CD4-positive, alpha-beta T cell treated with Interleukin-2 at 100 ng/mL for 4 hours (primary cell): ENCODE data around the gene SSB.
"Not testable (repeated sequence)": the region's sequence is repeated elsewhere in the genome, so short reads cannot be mapped to it uniquely, and the experiment has no call there.

ENCODE experiments used
- DNase-seq: peaks from one replicate; pipeline ENCODE4 v3.0.0-alpha.2; 2020; ENCODE audit warnings: low spot score

Gene SSB

DNA sequence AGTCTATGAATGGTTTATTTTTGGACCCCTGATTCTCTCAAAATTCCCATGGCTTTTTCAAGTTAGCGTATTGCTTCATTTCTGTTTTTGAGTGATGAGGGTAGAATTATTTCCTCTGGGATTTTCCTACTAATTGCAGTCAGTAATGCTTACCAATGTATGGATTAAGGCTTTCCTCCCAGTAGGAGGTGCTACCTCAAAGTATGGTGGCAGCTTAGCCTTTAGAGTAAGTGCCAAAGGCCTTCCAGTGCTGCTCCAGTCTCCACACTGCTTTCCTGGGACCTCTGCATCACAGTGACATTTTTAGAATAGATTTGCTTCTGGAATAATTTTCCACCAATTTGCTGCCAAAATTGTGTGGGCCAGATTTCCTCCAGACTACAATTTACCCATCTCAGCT lies 16.2 kb upstream of the SSB start:
- no peak for DNase-seq

DNA sequence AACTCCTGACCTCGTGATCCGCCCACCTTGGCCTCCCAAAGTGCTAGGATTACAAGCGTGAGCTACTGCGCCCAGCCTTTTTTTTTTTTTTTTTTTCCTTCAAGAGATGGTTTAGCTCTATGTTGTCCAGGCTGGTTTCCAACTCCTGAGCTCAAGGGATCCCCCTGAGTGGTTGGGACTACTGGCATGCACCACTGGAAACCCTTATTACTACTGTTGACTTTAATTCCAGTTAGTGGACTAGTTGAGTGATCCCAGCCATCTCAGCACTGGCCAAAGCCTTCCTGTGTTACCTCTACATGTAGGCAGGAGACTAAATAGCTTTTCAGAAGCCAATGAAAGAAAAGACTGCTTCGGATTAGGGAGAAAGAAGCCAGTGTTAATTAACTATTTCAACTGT lies 8.1 kb upstream of the SSB start:
- DNase-seq, result no peak

DNA sequence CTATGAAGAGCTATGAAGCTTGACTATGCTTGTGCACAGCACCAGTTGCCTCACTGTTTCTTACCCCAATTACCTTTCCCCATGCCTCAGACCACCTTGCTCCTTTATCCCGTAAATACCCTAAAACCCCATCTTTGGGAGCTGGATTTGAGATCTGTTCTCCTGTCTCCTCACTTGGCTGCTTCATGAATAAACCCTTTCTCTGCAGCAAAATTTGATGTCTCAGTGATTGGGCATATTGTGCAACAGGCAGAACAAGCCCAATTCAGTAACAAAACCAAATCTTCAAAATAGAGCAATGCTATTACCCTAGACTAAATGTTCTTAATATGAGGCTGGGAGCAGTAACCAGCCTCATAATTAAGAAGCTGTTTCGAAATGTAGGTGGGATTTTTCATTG lies 3.5 kb upstream of the SSB start:
- DNase-seq, result no peak

DNA sequence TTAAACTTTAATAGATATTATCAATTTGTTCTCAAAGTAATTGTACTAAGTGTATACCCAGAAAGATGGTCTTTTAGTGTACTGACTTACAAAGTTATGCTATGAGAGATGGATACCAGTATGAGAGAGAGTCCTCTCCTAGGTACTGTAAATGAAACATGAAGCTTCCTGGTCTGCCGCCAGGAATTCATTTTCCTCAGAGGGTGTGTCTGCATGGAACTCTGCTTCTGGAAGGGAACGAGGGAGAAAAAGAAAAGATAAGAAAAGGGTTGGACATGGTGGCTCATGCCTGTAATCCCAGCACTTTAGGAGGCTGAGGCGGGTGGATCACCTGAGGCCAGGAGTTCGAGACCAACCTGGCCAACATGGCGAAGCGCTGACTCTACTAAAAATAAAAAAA lies 2.2 kb upstream of the SSB start:
- DNase-seq, result no peak

DNA sequence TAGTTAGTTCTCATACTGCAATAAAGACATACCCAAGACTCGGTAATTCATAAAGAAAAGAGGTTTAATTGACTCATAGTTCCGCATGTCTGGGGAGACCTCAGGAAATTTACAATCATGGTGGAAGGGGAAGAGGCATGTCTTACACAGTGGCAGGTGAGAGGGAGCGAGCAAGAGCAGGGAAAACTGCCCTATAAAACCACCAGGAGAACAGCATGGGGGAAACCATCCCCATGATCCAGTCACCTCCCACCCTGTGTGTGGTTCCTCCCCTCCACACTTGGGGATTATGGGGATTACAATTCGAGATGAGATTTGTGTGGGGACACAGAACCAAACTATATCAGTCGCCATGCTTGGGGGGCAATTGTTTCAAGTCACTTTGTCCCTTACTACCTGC lies 1.1 kb upstream of the SSB start:
- no peak for DNase-seq

DNA sequence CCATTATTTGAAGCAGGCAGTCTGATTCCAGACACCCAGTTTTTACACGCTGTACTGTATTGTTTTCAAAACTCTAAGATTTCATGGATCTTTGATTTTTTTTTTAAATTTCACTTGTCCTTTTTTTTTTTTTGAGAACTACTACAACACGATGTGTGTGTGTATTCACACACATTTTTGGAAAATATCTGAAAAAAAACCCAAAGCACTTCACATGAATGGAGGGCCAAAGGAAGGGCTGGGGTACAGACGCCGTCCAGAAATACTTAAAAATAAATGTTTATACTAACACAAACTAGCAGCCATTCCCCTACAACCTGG lies 314 bp upstream of the SSB start:
- no peak for DNase-seq

DNA sequence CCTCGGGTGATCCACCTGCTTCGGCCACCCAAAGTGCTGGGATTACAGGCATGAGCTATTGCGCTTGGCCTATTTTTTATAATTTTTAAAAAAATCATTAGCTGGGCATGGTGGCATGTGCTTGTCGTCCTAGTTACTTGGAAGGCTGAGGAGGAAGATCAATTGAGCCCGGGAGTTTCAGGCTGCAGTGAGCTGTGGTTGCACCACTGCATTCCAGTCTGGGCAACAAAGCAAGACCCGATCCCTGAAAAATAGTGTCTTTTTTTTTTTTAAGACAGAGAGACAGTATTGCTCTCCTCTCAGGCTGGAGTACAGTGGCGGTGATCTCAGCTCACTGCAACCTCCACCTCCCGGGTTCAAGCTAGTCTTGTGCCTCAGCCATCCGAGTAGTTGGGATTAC lies 4.8 kb downstream of the SSB start:
- DNase-seq, result no peak

DNA sequence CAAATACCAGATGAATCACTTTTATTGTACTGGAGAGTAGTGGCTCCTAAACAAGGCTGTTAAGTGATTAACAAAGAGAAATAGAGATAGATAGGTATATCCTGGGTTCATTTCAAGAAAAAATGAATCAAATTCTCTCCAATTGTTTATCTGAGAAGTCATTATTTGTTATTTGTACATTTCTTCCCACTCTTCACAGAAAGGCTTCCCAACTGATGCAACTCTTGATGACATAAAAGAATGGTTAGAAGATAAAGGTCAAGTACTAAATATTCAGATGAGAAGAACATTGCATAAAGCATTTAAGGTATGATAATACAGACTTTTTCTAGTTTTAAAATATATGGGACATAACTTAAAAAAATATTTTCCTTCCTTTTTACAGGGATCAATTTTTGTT lies 7.9 kb downstream of the SSB start:
- no peak for DNase-seq

DNA sequence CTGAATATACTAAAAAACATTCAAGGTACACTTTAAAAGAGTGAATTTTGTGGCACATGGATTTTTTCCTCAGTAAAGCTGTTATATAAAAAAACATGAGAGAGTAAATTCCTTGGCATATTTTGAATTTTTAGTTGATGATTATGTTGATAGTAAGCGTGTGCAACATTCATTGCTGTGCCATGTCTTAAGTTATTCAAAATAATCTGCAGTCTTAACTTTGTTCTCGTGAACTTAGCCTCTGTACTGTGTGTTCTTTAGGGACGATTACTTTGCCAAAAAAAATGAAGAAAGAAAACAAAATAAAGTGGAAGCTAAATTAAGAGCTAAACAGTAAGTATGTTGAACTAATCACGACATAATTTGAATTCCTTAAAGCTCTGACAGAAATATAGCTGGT lies 9.6 kb downstream of the SSB start:
- DNase-seq, result no peak

DNA sequence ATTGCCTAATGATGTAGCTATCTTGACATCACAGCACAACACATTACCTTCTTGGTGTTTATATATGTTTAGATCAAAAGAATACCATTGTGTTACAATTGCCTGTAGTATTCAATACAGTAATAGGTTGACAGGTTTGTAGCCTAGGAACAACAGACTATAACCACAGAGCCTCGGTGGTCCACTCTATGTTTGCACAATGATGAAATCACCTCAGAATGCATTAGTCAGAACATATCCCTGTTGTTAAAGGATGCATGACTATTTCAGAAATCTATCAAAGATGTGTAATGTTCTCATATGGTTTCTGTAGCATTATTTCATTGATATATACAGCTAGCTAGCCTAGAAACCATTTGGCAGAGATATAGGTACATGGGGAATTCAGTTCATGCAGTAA lies 17.2 kb downstream of the SSB start:
- no peak for DNase-seq

DNA sequence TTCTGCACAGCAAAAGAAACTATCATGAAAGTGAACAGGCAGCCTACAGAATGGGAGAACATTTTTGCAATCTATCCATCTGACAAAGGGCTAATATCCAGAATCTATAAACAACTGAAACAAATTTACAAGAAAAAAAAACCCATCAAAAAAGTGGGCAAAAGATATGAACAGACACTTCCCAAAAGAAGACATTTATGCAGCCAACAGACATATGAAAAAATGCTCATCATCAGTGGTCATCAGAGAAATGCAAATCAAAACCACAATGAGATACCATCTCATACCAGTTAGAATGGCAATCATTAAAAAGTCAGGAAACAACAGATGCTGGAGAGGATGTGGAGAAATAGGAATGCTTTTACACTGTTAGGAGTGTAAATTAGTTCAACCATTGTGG lies 18.3 kb downstream of the SSB start:
- DNase-seq, result not testable (repeated sequence)

DNA sequence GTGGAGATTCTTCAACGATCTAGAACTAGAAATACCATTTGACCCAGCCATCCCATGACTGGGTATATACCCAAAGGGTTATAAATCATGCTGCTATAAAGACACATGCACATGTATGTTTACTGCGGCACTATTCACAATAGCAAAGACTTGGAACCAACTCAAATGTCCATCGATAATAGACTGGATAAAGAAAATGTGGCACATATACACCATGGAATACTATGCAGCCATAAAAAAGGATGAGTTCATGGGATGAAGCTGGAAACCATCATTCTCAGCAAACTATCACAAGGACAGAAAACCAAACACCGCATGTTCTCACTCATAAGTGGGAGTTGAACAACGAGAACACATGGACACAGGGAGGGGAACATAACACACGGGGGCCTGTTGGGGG lies 18.7 kb downstream of the SSB start:
- DNase-seq, result not testable (repeated sequence)

DNA sequence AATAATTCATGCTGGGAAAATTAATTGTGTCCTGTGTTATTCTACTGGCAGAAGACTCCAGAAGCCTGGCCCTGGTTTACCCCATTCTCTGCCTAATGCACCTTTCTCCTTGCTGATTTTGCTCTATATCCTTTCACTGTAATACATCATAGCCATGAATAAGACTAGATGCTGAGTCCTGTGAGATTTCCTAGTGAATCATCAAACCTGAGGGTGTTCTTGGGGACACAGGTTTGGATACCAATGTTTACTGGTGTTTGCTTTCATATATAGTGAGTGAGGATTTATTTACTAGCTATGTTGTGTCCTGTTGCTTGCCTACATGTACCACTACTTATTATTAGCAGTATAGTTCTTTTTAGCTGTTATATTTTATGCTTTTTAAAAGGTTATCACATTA lies 19.6 kb downstream of the SSB start:
- no peak for DNase-seq

DNA sequence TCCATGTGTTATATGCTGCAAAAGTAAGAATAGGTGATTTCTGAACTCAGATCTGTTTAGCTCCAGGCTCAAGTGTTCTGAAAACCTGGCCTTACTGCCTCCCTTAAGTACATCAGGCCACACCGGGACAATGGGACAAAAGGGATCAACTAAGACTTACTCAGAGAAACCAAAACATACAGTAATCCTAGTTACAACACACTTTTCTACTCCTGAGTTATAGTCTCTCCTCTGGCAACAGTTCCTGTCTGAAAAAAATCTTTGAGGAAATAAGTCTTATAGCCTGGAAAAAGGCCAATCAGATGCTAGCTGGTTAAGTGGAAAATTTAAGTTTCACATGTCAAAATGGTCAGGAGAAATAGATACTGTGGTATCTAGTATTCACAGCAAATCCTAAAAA lies 20.4 kb downstream of the SSB start:
- no peak for DNase-seq

DNA sequence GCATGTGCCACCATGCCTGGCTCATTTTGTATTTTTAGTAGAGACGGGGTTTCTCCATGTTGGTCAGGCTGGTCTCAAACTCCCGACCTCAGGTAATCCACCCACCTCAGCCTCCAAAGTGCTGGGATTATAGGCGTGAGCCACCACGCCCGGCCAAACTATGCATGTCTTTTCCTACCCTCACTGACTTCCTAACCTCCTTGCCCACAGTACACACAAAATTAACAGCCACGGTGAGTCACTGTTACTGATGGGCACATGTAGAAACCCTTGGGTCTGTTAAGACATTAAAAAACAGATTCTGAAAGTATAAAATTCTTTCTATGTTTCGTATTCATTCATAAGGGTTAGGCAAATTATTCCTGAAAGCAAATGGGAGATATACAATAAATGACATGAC lies 21.4 kb downstream of the SSB start:
- DNase-seq, result not testable (repeated sequence)

DNA sequence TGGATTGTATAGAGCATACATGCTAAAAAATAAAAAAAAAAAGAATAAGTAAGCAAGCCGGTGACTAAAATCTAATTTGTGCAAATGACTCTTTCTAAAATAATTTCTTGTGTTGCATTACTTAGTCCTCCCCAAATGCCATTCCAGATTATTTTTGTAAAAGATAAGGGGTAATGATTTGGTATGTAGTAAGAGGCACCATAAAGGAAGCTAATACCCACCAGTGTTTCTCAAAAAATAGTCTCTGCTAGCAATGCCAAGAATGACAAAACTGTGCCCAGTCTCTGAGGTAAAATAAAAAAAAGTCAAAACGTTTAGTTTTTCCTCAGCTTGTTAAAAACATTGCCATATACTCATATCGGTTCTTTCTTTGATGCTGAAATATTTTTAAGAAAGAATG lies 23.4 kb downstream of the SSB start:
- DNase-seq, result no peak

DNA sequence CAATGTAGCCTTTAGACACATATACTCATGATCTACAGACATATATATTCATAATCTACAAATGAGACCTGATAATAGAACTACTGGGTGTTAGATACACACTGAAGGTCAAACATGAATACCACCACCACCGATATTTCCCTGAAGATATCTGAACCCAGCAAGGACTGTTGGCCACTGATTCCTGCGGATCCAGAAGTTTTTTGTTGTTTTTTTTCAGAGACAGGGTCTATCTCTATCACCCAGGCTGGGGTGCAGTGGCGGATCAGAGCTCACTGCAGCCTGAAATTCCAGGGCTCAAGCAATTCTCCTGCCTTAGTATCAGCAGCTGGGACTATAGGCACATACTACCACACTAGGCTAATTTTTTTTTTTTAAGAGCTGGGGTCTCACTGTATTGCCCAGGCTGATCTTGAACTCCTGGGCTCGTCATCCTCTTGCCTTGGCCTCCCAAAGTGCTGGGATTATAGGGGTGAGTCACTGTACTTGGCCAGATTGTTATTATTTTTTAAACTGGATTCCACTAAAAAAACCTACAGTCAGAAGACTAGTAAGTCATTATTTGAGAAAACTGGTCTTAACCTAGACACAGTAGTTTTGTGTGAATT lies 24.2 kb downstream of the SSB start:
- DNase-seq, result no peak

DNA sequence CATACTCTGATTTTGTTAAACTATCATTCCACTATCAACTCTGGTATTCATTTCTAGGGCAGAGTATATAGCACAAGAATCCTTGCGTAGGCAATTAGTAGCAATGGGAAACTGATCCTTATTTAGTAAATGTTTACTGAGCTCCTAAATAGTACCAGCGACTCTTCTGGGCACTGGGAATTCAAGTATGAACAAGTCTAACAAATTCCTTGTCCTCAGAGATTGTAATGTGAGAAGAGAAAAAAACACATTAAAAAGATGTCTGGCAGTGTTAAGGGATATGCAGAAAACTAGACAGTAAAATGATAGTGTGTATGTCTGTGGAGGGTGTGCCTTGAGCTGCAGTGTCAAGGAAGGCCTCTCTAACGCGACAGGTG lies 25.3 kb downstream of the SSB start:
- DNase-seq, result no peak

DNA sequence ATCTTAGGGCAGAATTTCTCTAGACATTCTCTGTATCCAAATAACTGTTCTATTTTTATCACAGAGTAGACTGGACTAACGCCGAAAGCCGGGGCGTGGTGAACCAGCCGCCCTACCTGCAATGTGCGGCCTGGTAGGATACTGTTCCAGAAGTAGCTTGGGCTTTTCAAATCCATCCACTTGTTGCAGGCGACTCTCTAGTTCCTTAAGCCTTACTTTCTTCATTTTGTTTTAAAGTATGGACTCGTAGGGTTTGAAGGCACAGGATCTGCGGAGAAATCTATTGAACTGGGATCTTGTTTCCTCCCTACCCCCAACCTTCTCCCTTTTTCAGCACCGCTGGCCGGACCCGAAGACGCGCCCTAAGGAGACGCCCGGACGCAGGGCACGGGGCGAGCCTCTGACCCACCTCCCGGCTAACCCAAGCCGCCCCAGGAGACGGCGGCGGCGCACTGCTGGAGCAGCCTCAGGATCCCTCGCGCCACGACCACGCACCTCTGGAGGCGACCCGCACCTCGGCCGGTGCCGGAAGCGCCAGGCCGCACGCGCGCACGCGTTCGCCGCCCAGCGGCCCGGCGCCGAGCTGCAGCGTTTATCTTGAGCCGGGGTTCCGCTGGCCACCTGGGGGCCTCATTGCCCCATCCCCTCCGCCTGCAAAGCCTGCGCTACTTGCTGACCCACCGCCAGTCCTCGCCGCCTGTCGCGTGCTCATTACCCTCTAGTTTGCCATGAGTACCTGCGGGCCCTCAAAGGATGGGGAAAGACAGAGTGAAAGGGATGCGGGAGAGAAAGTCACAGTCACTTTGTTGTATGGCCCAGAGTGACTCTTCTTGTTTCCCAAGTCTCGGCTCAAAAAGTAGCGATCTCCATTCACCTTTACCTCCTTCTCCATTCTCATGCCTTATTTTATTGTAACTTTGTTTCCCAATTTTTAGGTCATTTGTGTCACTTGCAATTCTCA lies 26.0 kb downstream of the SSB start, which contains the start of gene METTL5:
METTL5 (minus strand) TSS at position 533 of the 961 bp plus-strand sequence; CDS start at position 225, 308 bp downstream.
- DNase-seq, result peak; percentile 77

DNA sequence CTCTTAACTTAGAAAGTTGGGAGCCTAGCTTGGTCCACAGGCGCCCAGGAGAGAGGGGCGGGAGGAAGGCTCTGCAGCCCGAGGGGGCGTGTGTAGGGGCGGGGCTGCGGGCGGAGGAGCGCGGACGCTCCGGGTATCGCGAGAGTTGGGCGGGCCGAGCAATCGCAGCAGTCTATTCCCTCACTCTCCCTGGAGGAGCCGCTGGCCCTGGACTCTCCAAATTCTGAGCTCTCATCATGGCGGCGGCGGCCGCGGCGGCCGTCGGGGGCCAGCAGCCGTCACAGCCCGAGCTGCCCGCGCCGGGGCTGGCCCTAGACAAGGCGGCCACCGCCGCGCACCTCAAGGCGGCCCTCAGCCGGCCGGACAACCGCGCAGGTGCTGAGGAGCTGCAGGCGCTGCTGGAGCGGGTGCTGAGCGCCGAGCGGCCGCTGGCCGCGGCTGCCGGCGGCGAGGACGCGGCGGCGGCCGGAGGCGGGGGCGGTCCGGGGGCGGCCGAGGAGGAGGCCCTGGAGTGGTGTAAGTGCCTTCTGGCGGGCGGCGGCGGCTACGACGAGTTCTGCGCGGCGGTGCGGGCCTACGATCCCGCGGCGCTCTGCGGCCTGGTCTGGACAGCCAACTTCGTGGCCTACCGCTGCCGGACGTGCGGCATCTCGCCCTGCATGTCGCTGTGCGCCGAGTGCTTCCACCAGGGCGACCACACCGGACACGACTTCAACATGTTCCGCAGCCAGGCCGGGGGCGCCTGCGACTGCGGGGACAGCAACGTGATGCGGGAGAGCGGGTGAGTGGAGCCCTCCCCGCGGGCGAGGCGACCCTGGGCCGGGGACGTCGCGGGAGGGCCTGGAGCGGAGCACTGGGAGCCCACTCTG lies 28.8 kb downstream of the SSB start, which contains the start of gene UBR3:
UBR3 (plus strand) TSS at position 183 of the 869 bp plus-strand sequence; CDS start at position 237, 54 bp downstream.
- DNase-seq, result peak; percentile 89

DNA sequence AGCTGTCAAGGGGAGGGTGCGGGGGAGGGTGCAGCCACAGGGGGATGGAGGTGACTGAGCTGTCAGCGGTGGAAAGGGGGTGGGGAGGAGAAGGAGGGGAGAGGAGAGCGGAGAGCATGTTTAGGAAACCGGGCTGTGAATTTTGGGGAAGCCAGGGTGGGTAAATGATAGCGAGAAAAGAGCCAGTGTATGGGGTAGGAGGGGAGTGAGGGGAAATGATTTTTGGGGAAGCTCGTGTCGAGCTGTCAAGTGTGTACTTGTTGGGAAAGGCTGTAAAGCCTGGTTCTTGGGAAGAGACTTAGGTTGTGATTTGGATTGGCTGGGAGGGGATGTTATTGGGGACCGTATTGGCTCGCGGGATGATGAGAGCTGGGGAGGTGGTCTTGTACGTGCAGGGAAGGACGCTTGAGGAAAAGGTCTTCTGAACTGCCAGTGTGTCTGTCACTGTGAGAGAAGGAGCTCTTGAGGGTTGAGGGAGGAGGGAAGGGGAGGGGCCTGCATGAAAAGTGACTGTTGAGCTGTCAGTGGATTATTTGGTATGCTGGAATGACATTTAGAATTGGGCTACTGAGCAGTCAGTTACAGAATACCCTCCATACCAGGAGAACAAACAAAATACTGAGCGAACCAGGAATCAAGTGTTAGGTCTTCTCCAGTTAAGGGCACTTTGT lies 29.6 kb downstream of the SSB start:
- peak; percentile 51 for DNase-seq

DNA sequence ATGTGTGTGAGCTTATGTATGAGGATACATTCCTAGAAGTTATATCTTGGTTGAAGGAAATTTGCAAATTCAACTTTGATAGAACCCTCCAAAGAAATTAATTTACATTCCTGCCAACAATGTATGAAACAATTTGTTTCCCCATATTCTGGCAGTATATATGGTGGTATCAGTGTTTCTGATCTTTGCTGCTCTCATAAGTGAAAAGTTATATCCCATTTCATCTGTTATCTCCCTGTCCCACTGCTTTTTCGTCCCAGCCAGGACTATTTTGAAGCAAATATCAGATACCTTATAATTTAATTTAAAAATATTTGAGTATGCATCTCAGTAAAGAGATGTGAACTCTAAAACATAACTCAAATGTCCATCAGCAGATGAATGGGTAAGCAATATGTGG lies 35.7 kb downstream of the SSB start:
- no peak for DNase-seq
